ENCODE measurements around the gene ARIH2.

ARIH2 gene

GRCh38 chr3:48974076-48974864 lies 55.6 kb downstream of the ARIH2 start:
- no peak for DNase-seq (ENCODE audit: low read depth)

- no peak for DNase-seq (ENCODE audit: low read depth)
Observed at GRCh38 chr3:48979451-48979850, 60.8 kb downstream of the ARIH2 start.

GRCh38 chr3:48980295-48980694 lies 61.7 kb downstream of the ARIH2 start:
- no peak for DNase-seq (ENCODE audit: low read depth)

- no peak for DNase-seq (ENCODE audit: low read depth)
Observed at GRCh38 chr3:48982016-48982415, 63.4 kb downstream of the ARIH2 start.

GRCh38 chr3:48982686-48983085 lies 64.0 kb downstream of the ARIH2 start:
- DNase-seq (ENCODE audit: low read depth): no peak

- DNase-seq (ENCODE audit: low read depth): no peak
Observed at GRCh38 chr3:48983096-48983495, 64.5 kb downstream of the ARIH2 start.

GRCh38 chr3:48984663-48985062 lies 66.0 kb downstream of the ARIH2 start:
- DNase-seq (ENCODE audit: low read depth): no peak

GRCh38 chr3:48985831-48986376 lies 67.3 kb downstream of the ARIH2 start:
- no peak for DNase-seq (ENCODE audit: low read depth)

GRCh38 chr3:48989126-48989795 lies 70.6 kb downstream of the ARIH2 start:
- DNase-seq (ENCODE audit: low read depth): no peak

- DNase-seq (ENCODE audit: low read depth): peak; percentile 80
Observed at GRCh38 chr3:48989796-48990635, 71.4 kb downstream of the ARIH2 start, which contains the start of gene P4HTM. TSS of gene P4HTM (plus strand) at chr3:48990241. CDS start at chr3:48990257, 16 bp downstream.

GRCh38 chr3:48990636-48991469 lies 72.2 kb downstream of the ARIH2 start:
- peak; percentile 26 for DNase-seq (ENCODE audit: low read depth)

GRCh38 chr3:48991851-48992545 lies 73.4 kb downstream of the ARIH2 start:
- DNase-seq (ENCODE audit: low read depth): no peak

- no peak for DNase-seq (ENCODE audit: low read depth)
Observed at GRCh38 chr3:48993834-48994233, 75.2 kb downstream of the ARIH2 start.

GRCh38 chr3:48996640-48997039 lies 78.0 kb downstream of the ARIH2 start:
- DNase-seq (ENCODE audit: low read depth): no peak

- no peak for DNase-seq (ENCODE audit: low read depth)
Observed at GRCh38 chr3:48997102-48997635, 78.5 kb downstream of the ARIH2 start.

GRCh38 chr3:48997714-48998637 lies 79.3 kb downstream of the ARIH2 start:
- no peak for DNase-seq (ENCODE audit: low read depth)

- DNase-seq (ENCODE audit: low read depth): no peak
Observed at GRCh38 chr3:48999085-48999858, 80.6 kb downstream of the ARIH2 start.

GRCh38 chr3:49001155-49001554 lies 82.5 kb downstream of the ARIH2 start:
- no peak for DNase-seq (ENCODE audit: low read depth)
